ENCODE data around the gene TLR3. TPM values are rescaled to one million over a fixed set of nuclear protein-coding genes. Genes with fewer than 3 reads are reported as not detected.

Gene TLR3
- total and polyA plus RNA-seq, 3 experiments from 2014 or later, result 0.11 to 5.2 (median 0.33) TPM

DNA sequence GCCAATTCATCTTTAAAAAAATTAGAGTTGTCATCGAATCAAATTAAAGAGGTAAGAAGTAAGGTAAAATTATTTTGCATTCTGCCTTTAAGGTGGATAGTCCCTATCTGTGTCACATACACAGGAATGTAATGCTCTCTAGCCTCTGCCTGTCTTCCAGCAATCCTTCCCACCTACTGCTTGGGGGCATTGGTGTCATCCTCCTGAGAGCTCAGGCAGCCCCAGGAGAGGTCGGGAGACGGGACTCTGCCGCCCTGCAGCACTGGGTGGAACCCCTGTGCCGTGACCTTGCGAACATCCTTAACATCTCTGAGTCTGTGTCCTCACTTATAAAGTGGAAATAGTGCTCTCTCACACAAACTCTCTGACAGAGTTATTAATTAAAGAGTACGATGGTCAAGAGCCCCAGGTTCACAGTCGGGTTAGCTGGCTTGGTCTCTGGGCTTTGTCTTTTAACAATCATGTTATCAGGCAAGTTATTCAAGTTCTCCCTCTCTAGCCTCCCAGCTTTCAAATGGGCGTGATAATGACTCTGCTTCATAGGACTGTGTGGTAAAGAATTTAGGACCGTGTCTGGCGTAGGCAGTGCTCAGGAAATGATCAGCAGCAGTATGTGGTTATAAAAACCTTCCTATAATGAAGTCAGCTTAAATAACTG, 10.2 kb downstream of the TLR3 start:
- Histone ChIP-seq H3K4me3 (ENCODE audit: low read length) (no peak overlapping the region), H3K9me3 (ENCODE audit: low read length) (no peaks in the 10 kb centered on the region), H3K27me3 (ENCODE audit: insufficient read depth, low read length, poor library complexity, severe bottlenecking) (no peaks in the 10 kb centered on the region), H3K27ac (ENCODE audit: low read depth, low read length) (no peak overlapping the region), H3K36me3 (ENCODE audit: insufficient read depth, low read length) (no peaks in the 10 kb centered on the region), H3K4me1 (ENCODE audit: insufficient read depth, low read length) (no peaks in the 10 kb centered on the region)
- DNase-seq, result no peak
- CTCF ChIA-PET, result no interaction called here
- H3K9me3 Mint-ChIP-seq, result no peaks in the 10 kb centered on the region
- POLR2A ChIA-PET, result no interaction called here
- no peak overlapping the region for H3K4me3 Mint-ChIP-seq
- peaks cover 10 to 38% (median 31%) of the 10 kb centered on the region in 3 donors for H3K36me3 Mint-ChIP-seq
- peaks cover 0 to 4% (median 1%) of the 10 kb centered on the region in 3 donors for H3K4me1 Mint-ChIP-seq
- peaks cover 0 to 3% of the 10 kb centered on the region in 2 donors for H3K27me3 Mint-ChIP-seq
- H3K27ac Mint-ChIP-seq, result peak overlapping the region in 1 of 8 donors; percentile 1

DNA sequence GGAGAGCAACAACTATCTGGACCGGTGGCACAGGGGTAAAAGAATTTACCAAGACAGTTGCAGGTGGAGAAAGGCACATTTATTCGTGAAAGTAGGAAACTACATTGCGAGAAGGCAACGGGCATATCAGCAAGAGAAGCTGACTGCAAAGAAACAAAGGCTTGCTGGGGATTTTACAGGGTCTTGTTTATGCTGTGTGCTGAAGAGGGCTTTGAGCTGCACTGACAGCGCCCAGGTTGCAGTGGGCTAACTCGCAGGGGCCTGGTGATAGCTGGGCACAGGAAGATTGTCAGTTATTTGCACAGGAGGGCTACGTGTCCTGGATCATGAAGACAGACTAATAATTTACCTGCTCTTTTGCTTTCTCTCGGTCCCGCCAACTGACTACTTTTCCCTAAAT, 10.7 kb downstream of the TLR3 start:
- Mint-ChIP-seq H3K4me3 (no peak overlapping the region), H3K9me3 (no peaks in the 10 kb centered on the region), H3K27me3 (peaks cover 0 to 3% of the 10 kb centered on the region in 2 donors), H3K36me3 (peaks cover 10 to 38% (median 31%) of the 10 kb centered on the region in 3 donors), H3K4me1 (peaks cover 0 to 4% (median 1%) of the 10 kb centered on the region in 3 donors), H3K27ac (peak overlapping the region in 1 of 8 donors; percentile 1)
- no peaks in the 10 kb centered on the region for H3K27me3 ChIP-seq (ENCODE audit: insufficient read depth, low read length, poor library complexity, severe bottlenecking)
- DNase-seq, result no peak
- no peaks in the 10 kb centered on the region for H3K9me3 ChIP-seq (ENCODE audit: low read length)
- no peaks in the 10 kb centered on the region for H3K36me3 ChIP-seq (ENCODE audit: insufficient read depth, low read length)
- no peak overlapping the region for H3K27ac ChIP-seq (ENCODE audit: low read depth, low read length)
- H3K4me3 ChIP-seq (ENCODE audit: low read length), result no peak overlapping the region
- ChIA-PET CTCF (no interaction called here), POLR2A (no interaction called here)
- H3K4me1 ChIP-seq (ENCODE audit: insufficient read depth, low read length), result no peaks in the 10 kb centered on the region

DNA sequence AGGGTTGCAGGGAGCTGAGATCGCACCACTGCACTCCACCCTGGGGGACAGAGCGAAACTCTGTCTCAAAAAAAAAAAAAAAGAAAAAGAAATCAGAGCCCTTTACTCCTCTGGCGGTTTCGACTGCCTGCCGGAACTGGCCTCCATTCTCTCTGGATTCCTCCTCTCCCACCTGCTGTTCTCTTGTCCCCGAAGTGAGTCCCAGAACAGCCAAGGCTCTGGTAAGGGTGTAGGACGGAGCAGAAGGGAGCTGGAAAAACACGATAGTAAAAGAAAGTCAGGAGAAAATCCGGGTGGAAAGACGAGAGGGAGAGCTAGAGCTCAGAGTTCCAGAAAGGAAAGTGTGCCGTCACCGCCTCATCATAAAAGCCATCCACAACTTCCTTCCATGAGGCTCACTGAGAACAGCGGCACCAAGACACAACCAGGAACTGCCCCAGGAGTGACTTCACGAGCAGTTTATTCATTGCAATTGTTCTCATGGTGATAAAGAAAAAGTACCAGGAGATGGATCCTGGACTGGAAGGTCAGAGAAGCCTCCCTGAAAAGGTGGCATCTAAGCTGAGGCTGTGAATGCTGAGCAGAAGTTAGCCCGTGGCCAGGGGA, 12.3 kb downstream of the TLR3 start:
- Histone ChIP-seq H3K36me3 (ENCODE audit: insufficient read depth, low read length) (no peaks in the 10 kb centered on the region), H3K4me3 (ENCODE audit: low read length) (no peak overlapping the region), H3K9me3 (ENCODE audit: low read length) (no peaks in the 10 kb centered on the region), H3K4me1 (ENCODE audit: insufficient read depth, low read length) (no peaks in the 10 kb centered on the region), H3K27ac (ENCODE audit: low read depth, low read length) (no peak overlapping the region), H3K27me3 (ENCODE audit: insufficient read depth, low read length, poor library complexity, severe bottlenecking) (no peaks in the 10 kb centered on the region)
- no peak for DNase-seq
- POLR2A ChIA-PET, result no interaction called here
- H3K4me1 Mint-ChIP-seq, result peaks cover 0 to 4% (median 1%) of the 10 kb centered on the region in 3 donors
- peak overlapping the region in 1 of 8 donors; percentile 13 for H3K27ac Mint-ChIP-seq
- no peak overlapping the region for H3K4me3 Mint-ChIP-seq
- no peaks in the 10 kb centered on the region for H3K9me3 Mint-ChIP-seq
- peaks cover 10 to 38% (median 31%) of the 10 kb centered on the region in 3 donors for H3K36me3 Mint-ChIP-seq
- CTCF ChIA-PET, result interaction anchor here (1.0 kb wide), 1 partner anchor 12 kb away, joined by 3 read pairs; the partner anchor contains the start of gene TLR3
- H3K27me3 Mint-ChIP-seq, result peaks cover 0 to 3% of the 10 kb centered on the region in 2 donors

DNA sequence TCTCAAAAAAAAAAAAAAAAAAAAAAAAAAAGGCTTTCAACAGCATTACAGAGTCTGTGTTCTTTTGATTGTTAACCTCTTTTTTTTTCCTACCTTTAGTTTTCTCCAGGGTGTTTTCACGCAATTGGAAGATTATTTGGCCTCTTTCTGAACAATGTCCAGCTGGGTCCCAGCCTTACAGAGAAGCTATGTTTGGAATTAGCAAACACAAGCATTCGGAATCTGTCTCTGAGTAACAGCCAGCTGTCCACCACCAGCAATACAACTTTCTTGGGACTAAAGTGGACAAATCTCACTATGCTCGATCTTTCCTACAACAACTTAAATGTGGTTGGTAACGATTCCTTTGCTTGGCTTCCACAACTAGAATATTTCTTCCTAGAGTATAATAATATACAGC, 13.3 kb downstream of the TLR3 start:
- CTCF ChIA-PET, result no interaction called here
- Histone ChIP-seq H3K4me1 (ENCODE audit: insufficient read depth, low read length) (no peaks in the 10 kb centered on the region), H3K4me3 (ENCODE audit: low read length) (no peak overlapping the region), H3K9me3 (ENCODE audit: low read length) (no peaks in the 10 kb centered on the region), H3K36me3 (ENCODE audit: insufficient read depth, low read length) (no peaks in the 10 kb centered on the region), H3K27ac (ENCODE audit: low read depth, low read length) (no peak overlapping the region), H3K27me3 (ENCODE audit: insufficient read depth, low read length, poor library complexity, severe bottlenecking) (no peaks in the 10 kb centered on the region)
- Mint-ChIP-seq H3K27me3 (peaks cover 0 to 3% of the 10 kb centered on the region in 2 donors), H3K9me3 (no peaks in the 10 kb centered on the region), H3K4me1 (no peaks in the 10 kb centered on the region), H3K4me3 (no peak overlapping the region), H3K36me3 (peaks cover 10 to 34% (median 31%) of the 10 kb centered on the region in 3 donors), H3K27ac (no peak overlapping the region)
- POLR2A ChIA-PET, result no interaction called here
- no peak for DNase-seq

DNA sequence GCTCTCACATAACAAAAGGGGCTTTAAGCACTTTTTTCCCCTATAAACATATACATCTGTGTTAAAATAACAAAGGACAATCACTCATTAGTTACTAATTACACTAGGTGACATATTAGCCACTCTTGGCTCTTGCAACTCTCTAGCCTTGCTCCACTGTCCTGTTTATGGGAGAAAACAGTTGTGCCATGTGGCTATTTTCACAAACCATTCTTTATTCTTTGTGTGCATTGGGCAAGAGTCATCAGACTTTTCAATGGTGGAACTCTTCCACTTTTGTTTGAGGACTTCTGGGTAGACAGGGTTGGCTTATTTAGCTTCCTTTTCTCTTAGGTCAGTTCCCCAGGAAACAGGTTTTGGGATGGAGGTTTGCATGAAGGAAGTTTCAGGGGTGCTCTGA, 19.6 kb downstream of the TLR3 start:
- no peak for DNase-seq
- H3K4me1 ChIP-seq (ENCODE audit: insufficient read depth, low read length), result no peaks in the 10 kb centered on the region
- Mint-ChIP-seq H3K9me3 (peaks cover 0 to 6% (median 4%) of the 10 kb centered on the region in 5 donors), H3K4me3 (no peak overlapping the region), H3K27me3 (no peaks in the 10 kb centered on the region), H3K4me1 (no peaks in the 10 kb centered on the region), H3K36me3 (peaks cover 2 to 18% (median 4%) of the 10 kb centered on the region in 3 donors), H3K27ac (no peak overlapping the region)
- H3K36me3 ChIP-seq (ENCODE audit: insufficient read depth, low read length), result no peaks in the 10 kb centered on the region
- ChIA-PET CTCF (no interaction called here), POLR2A (no interaction called here)
- no peak overlapping the region for H3K4me3 ChIP-seq (ENCODE audit: low read length)
- H3K27ac ChIP-seq (ENCODE audit: low read depth, low read length), result no peak overlapping the region
- no peaks in the 10 kb centered on the region for H3K27me3 ChIP-seq (ENCODE audit: insufficient read depth, low read length, poor library complexity, severe bottlenecking)
- H3K9me3 ChIP-seq (ENCODE audit: low read length), result no peaks in the 10 kb centered on the region

DNA sequence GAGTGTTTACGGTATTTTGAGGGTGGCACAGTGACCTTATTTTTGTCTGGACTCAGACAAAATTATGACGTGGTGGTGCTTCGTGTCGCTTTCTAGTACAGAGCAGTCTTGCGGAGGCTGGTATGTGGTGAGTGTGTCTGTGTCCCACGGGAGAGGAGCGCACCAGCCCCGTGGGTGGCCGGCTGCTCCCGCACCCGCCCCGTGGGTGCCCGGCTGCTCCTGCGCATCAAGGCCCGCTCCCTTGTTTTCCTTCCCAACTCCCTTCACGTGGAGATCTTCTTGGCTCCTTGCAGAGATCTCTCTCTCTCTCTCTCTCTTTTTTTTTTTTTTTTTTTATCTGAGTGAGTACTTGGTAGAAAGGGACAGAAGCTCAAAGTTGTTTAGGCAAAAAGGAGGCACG, 23.3 kb downstream of the TLR3 start:
- no peaks in the 10 kb centered on the region for H3K9me3 ChIP-seq (ENCODE audit: low read length)
- no peaks in the 10 kb centered on the region for H3K4me1 Mint-ChIP-seq
- no peaks in the 10 kb centered on the region for H3K4me1 ChIP-seq (ENCODE audit: insufficient read depth, low read length)
- POLR2A ChIA-PET, result no interaction called here
- CTCF ChIA-PET, result no interaction called here
- H3K36me3 ChIP-seq (ENCODE audit: insufficient read depth, low read length), result no peaks in the 10 kb centered on the region
- peaks cover 0 to 6% (median 4%) of the 10 kb centered on the region in 5 donors for H3K9me3 Mint-ChIP-seq
- no peak overlapping the region for H3K4me3 Mint-ChIP-seq
- H3K4me3 ChIP-seq (ENCODE audit: low read length), result no peak overlapping the region
- H3K27ac ChIP-seq (ENCODE audit: low read depth, low read length), result no peak overlapping the region
- no peak overlapping the region for H3K27ac Mint-ChIP-seq
- H3K36me3 Mint-ChIP-seq, result peaks cover 0 to 15% (median 1%) of the 10 kb centered on the region in 3 donors
- peaks cover 4 to 12% of the 10 kb centered on the region in 2 donors for H3K27me3 Mint-ChIP-seq
- H3K27me3 ChIP-seq (ENCODE audit: insufficient read depth, low read length, poor library complexity, severe bottlenecking), result no peaks in the 10 kb centered on the region
- no peak for DNase-seq

DNA sequence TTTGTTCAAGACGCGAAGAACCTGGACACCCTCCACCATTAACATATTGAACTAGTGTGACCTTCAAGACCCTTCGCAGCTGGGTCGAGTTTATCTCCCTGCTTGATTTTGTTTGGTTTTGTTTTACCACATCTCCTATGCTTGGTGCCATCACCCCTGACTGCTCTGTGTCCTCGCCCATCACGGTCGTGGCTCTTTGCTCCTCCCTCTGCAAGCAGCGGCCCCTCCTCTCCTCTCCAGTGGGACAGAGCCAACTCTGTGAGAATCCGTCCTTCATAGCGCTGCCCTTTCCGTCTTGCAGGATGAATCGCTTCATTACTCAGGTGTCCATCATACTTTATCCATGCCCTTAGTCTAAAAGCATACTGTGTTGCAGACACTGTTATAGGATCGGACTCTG, 26.4 kb downstream of the TLR3 start:
- Histone ChIP-seq H3K36me3 (ENCODE audit: insufficient read depth, low read length) (no peaks in the 10 kb centered on the region), H3K4me3 (ENCODE audit: low read length) (no peak overlapping the region), H3K4me1 (ENCODE audit: insufficient read depth, low read length) (no peaks in the 10 kb centered on the region), H3K27ac (ENCODE audit: low read depth, low read length) (no peak overlapping the region), H3K9me3 (ENCODE audit: low read length) (no peaks in the 10 kb centered on the region), H3K27me3 (ENCODE audit: insufficient read depth, low read length, poor library complexity, severe bottlenecking) (no peaks in the 10 kb centered on the region)
- POLR2A ChIA-PET, result no interaction called here
- Mint-ChIP-seq H3K4me3 (no peak overlapping the region), H3K27me3 (peaks cover 9 to 12% of the 10 kb centered on the region in 2 donors), H3K4me1 (no peaks in the 10 kb centered on the region), H3K9me3 (peaks cover 0 to 4% (median 0%) of the 10 kb centered on the region in 5 donors), H3K36me3 (no peaks in the 10 kb centered on the region), H3K27ac (no peak overlapping the region)
- CTCF ChIA-PET, result no interaction called here
- no peak for DNase-seq

DNA sequence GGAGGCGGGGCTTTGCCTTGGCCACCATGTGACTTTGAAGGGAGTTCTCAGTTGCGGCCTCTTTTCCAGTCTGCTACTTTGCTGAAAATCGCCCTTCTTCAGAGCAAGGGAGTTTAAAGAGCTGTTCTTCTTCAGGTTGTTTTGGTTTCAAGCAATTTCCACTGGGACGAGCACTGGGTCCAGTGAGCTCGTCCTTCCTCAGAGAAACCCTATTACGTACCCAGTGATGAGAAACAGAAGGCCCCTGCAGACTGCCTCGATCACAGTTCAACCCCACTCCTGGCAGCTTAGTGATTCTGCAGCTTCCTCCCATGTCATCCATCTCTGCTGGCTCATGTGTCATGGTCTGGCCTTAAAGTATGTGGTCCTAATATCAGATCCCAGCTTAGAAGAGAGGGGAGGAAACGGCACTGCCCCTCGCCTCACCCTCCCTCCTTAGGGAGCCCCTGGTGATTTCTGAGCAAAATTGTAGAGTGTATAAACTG, 27.8 kb downstream of the TLR3 start:
- Histone ChIP-seq H3K36me3 (ENCODE audit: insufficient read depth, low read length) (no peaks in the 10 kb centered on the region), H3K27me3 (ENCODE audit: insufficient read depth, low read length, poor library complexity, severe bottlenecking) (no peaks in the 10 kb centered on the region), H3K9me3 (ENCODE audit: low read length) (no peaks in the 10 kb centered on the region), H3K4me1 (ENCODE audit: insufficient read depth, low read length) (no peaks in the 10 kb centered on the region), H3K27ac (ENCODE audit: low read depth, low read length) (no peak overlapping the region), H3K4me3 (ENCODE audit: low read length) (no peak overlapping the region)
- POLR2A ChIA-PET, result no interaction called here
- Mint-ChIP-seq H3K27ac (no peak overlapping the region), H3K27me3 (peaks cover 16 to 18% of the 10 kb centered on the region in 2 donors), H3K4me3 (no peak overlapping the region), H3K36me3 (no peaks in the 10 kb centered on the region), H3K9me3 (no peaks in the 10 kb centered on the region), H3K4me1 (no peaks in the 10 kb centered on the region)
- no peak for DNase-seq
- CTCF ChIA-PET, result no interaction called here

Measured in CD8-positive, alpha-beta memory T cell (primary cell).